K562 (cell line): ENCODE results near the gene TTC31. TPM values are rescaled to one million over a fixed set of nuclear protein-coding genes. Genes with fewer than 3 reads are reported as not detected.

Source experiments
- EP400 ChIP-seq: fragments of 450-650 bp; IDR thresholded peaks from 2 replicates; pipeline ENCODE4 v1.6.1; 2017; ENCODE audit warnings: antibody characterized with exemption, mild to moderate bottlenecking, moderate library complexity
- HOXB6 ChIP-seq: fragments of 250-450 bp; sonication (Bioruptor Pico); IDR thresholded peaks from 2 replicates; pipeline ENCODE4 v1.5.1; 2022; ENCODE audit warnings: mild to moderate bottlenecking, borderline replicate concordance
- NFRKB ChIP-seq: fragments of 450-650 bp; IDR thresholded peaks from 2 replicates; pipeline ENCODE4 v1.6.1; 2016; ENCODE audit warnings: low read depth
- polyA plus RNA-seq, 8 experiments: library from polyadenylated mRNA; depleted of rRNA in 4 of 8; stranded (reverse) in 5 of 8; unstranded in 3 of 8; fragments of >200 nt; fragmentation: Nextera tagmentation in 2 of 8; fragmentation: Illumina TruSeq in 1 of 8; extraction: Ambion mirVana in 2 of 8; extraction: Trizol in 1 of 8; gene quantifications; 2 replicates each; pipeline versions ENCODE4 v1.2.1 to v1.2.3, GENCODE V29; 2011 to 2014; ENCODE audit warnings: inconsistent platforms in 1 of 8, missing spikeins in 1 of 8
- total RNA-seq, 7 experiments: library from RNA; depleted of rRNA in 6 of 7; stranded (reverse); fragments of >200 nt in 6 of 7; fragmentation: Illumina TruSeq in 2 of 7; extraction: Trizol in 2 of 7; gene quantifications; 2 replicates each; pipeline versions ENCODE4 v1.2.1 to v1.2.3, GENCODE V29; 2011 to 2021; ENCODE audit warnings: low replicate concordance in 1 of 7
- TF ChIP-seq, protein P1 (sequence below): fragments of 150-350 bp; conservative IDR thresholded peaks from 2 replicates; pipeline ENCODE4 v1.6.1; 2014; ENCODE audit warnings: low read length
- TF ChIP-seq, protein P2 (sequence below): fragments of 250-450 bp; sonication (Bioruptor Pico); IDR thresholded peaks from 2 replicates; pipeline ENCODE4 v1.4.0; 2020; ENCODE audit warnings: mild to moderate bottlenecking, moderate library complexity

TTC31 gene
- total and polyA plus RNA-seq, 9 of the 15 experiments (the other 6 are each of a cell fraction or from before 2014, with no cell fraction given), result 4.7 to 30.5 (median 15.9) TPM

DNA sequence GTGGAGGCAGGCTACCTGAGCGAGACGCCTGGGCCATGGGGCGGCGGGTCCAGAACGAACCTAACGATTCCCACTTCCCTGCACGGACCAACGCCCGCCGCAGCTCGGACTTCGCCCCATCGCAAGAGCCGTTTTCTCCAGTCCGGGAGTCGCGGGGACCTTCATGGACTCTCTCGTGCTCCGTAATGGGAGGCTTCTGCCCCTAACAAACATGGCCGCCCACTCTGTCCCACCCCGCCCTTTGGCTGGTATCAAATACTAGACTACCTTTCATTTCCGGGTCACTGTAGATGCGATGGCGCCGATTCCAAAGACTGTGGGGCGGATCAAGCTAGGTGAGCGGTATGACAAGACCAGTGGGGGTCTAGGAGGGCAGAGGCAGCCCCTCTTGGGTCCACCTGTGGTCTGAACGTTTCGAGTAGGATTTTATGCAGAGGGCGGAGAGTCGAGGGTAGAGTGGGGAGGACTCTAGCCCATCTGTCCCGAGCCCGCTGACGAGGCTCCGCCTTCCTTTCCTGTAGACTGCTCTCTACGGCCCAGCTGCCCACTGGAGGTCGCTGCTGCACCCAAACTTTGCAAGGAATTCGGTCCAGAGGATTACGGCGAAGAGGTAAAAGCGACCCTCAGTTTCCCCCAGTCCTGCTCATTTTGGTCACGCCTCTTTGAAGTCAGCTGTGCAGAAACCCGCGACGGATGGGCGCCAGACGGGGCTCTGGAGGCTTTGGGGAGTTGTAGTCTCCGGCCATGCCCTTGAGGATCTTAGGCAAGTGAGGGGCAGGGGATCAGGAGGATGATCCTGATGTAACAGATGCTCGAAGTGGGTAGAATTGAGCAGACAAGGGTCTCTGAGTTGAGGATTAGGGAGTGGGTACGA lies at the start of gene TTC31, which contains the start of gene CCDC142 (continued):
- TF ChIP-seq, protein P1, sequence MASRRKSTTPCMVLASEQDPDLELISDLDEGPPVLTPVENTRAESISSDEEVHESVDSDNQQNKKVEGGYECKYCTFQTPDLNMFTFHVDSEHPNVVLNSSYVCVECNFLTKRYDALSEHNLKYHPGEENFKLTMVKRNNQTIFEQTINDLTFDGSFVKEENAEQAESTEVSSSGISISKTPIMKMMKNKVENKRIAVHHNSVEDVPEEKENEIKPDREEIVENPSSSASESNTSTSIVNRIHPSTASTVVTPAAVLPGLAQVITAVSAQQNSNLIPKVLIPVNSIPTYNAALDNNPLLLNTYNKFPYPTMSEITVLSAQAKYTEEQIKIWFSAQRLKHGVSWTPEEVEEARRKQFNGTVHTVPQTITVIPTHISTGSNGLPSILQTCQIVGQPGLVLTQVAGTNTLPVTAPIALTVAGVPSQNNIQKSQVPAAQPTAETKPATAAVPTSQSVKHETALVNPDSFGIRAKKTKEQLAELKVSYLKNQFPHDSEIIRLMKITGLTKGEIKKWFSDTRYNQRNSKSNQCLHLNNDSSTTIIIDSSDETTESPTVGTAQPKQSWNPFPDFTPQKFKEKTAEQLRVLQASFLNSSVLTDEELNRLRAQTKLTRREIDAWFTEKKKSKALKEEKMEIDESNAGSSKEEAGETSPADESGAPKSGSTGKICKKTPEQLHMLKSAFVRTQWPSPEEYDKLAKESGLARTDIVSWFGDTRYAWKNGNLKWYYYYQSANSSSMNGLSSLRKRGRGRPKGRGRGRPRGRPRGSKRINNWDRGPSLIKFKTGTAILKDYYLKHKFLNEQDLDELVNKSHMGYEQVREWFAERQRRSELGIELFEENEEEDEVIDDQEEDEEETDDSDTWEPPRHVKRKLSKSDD, result 0 out of 2 replicates have a peak, but pooled peaks have one; percentile 59
- TF ChIP-seq, protein P2, sequence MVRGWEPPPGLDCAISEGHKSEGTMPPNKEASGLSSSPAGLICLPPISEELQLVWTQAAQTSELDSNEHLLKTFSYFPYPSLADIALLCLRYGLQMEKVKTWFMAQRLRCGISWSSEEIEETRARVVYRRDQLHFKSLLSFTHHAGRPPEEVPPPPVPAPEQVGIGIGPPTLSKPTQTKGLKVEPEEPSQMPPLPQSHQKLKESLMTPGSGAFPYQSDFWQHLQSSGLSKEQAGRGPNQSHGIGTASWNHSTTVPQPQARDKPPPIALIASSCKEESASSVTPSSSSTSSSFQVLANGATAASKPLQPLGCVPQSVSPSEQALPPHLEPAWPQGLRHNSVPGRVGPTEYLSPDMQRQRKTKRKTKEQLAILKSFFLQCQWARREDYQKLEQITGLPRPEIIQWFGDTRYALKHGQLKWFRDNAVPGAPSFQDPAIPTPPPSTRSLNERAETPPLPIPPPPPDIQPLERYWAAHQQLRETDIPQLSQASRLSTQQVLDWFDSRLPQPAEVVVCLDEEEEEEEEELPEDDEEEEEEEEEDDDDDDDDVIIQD (CRISPR knock-in tag), result no peak
- no peak for TF ChIP-seq HOXB6 (CRISPR knock-in tag)
- peak; percentile 95 for TF ChIP-seq NFRKB
- TF ChIP-seq EP400, result peak; percentile 90
